Mesodermal cell (in vitro differentiated cells): Measurements from ENCODE around the gene GALNT2.

Experiments
- H3K27ac ChIP-seq: 2 replicates; pipeline ENCODE4 v1.7.0; 2013; ENCODE audit warnings: mild to moderate bottlenecking, low read depth, low read length, moderate library complexity; ENCODE audit not compliant: severe bottlenecking
- H3K36me3 ChIP-seq: 2 replicates; pipeline ENCODE4 v1.7.1; 2013; ENCODE audit warnings: mild to moderate bottlenecking, low read length, moderate library complexity; ENCODE audit not compliant: control insufficient read depth, insufficient read depth
- H3K4me1 ChIP-seq: one replicate; pipeline ENCODE4 v1.7.1; 2013; ENCODE audit warnings: mild to moderate bottlenecking, low read length; ENCODE audit not compliant: insufficient read depth, control insufficient read depth, poor library complexity, severe bottlenecking
- H3K4me3 ChIP-seq: 2 replicates; pipeline ENCODE4 v1.7.0; 2013; ENCODE audit warnings: low read length, control low read depth, mild to moderate bottlenecking; ENCODE audit not compliant: insufficient read depth, poor library complexity, severe bottlenecking; ENCODE audit errors: extremely low read depth
- H3K9me3 ChIP-seq: 2 replicates; pipeline ENCODE4 v1.7.1; 2013; ENCODE audit warnings: mild to moderate bottlenecking, low read length, moderate library complexity; ENCODE audit not compliant: control insufficient read depth
- WGBS, 2 experiments: methylation state at CpG; one replicate each; pipeline ENCODE4 v1.1.5; 2013; ENCODE audit warnings: missing lambda C conversion rate in 2 of 2; ENCODE audit not compliant: insufficient coverage in 2 of 2; 5-methylcytosine and 5-hydroxymethylcytosine counted together

GALNT2 gene

DNA sequence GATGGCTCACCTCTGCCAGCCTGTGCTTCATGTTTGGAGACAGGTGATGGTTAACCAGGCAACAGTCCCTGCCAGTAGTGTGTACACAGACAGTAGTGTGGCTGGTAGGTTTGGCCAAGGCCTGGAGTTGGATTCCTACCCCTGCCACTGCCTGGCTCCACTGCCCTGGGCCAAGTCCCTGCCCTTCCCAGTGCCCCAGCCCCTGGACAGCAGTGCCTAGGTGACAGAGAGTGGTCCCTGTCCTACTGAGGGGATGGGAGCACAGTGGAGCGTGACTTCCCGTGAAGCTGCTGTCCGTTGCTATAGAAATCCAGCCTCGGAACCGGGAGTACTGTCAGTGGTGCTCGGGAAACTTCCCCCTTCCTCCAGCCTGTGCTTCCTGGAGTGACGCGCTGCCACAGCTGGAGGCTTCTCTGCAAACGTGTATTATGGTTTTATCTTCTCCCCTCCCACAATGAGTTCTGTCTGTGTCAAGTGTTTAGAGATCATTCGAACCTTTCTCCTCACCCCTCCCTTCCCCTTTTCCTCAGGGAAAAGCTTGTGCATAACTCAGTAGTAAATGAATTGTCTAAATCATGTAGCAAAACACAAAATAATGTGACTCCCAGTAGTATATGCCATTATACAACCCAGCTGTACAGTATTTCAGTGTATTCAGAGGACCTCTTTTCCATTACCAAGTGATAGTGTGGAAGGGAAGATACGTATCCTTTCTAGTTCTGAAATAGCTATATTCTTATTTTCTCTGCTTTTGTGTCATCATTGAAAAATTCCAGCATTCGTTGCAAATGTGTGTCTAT is 73.4 kb downstream of the GALNT2 start:
- Histone ChIP-seq H3K4me3 (no peak overlapping the region), H3K36me3 (peaks cover 4% of the 10 kb centered on the region), H3K9me3 (no peaks in the 10 kb centered on the region), H3K27ac (no peak overlapping the region), H3K4me1 (peaks cover 19% of the 10 kb centered on the region)
- WGBS, 2 experiments, result 86 to 87% methylated on average over 3 to 6 of the region's 12 CpGs

- Histone ChIP-seq H3K36me3 (peaks cover 4% of the 10 kb centered on the region), H3K4me3 (no peak overlapping the region), H3K9me3 (no peaks in the 10 kb centered on the region), H3K4me1 (peaks cover 21% of the 10 kb centered on the region), H3K27ac (no peak overlapping the region)
- WGBS, 2 experiments, result 84 to 100% methylated on average over 2 to 4 of the region's 8 CpGs
Measured at GRCh38 chr1:230141021-230141648, 74.1 kb downstream of the GALNT2 start.

DNA sequence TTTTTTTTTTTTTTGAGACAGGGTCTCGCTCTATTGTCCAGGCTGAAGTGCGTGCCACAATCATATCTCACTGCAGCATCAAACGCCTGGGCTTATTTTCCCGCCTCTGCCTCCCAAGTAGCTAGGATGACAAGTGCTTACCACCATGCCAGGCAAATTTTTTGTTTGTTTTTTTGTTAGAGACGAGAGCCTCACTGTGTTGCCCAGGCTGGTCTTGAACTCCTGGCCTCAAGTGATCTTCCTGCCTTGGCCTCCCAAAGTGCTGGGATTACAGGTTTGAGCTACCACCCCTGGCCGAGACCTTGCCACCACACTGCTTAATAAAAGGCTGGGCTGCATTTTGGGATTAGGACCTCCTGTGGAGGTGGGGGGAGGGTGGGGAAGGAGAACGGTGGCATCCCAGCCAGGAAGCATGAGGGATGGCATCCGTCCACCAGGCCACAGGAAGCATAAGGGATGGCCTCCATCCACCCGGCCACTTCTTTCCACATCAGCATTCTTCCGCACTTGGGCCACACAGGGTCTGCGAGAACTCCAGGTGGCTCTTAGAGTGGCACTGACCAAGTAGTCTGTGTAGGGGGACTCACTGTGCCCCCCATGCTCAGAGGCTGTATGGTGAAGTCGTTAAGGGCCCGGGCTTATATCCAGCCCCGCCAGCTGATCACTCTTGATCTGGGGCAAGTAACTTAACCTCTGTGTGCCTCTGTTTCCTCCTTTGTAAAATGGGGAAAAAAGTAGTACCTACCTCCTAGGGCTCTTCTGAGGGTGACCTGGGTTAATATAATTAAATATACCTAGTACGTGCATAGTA is 75.0 kb downstream of the GALNT2 start:
- H3K36me3 ChIP-seq, result peaks cover 4% of the 10 kb centered on the region
- peaks cover 22% of the 10 kb centered on the region for H3K4me1 ChIP-seq
- 87 to 92% methylated on average over 6 to 13 of the region's 15 CpGs for WGBS, 2 experiments
- no peak overlapping the region for H3K4me3 ChIP-seq
- H3K27ac ChIP-seq, result no peak overlapping the region
- no peaks in the 10 kb centered on the region for H3K9me3 ChIP-seq

DNA sequence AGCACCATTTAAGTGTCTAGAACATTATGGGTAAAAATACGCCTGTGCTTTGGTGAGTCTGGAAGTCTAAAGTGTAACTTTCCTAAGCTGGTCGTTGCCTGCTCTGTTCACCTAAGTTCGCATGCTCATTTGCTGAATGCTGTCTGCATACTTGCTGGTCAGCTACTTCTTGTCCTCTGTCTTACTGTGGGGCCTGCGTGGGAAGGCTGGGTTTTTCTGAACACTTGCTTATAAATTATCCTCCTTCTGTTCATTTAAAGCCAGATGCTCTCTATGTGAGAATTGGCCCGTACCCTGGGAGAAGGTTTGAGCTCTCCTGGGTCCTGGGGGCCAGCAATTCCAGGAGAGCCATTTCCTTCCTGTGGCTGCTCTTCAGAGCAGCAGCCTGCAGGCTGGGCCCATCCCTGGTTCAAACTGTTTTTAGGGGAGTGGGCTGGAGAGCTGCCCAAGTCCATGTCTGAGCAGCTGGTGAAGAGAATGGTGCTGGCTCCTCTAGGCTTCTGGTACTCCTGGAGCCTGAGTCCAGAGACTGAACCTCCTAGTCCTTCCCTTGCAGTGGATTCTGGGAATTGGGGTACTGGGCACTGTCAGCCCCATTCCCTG is 75.7 kb downstream of the GALNT2 start:
- Histone ChIP-seq H3K9me3 (no peaks in the 10 kb centered on the region), H3K27ac (no peak overlapping the region), H3K36me3 (peaks cover 4% of the 10 kb centered on the region), H3K4me3 (no peak overlapping the region), H3K4me1 (peaks cover 22% of the 10 kb centered on the region)
- 85 to 89% methylated on average over 4 to 5 of the region's 5 CpGs for WGBS, 2 experiments

- no peak overlapping the region for H3K4me3 ChIP-seq
- no peaks in the 10 kb centered on the region for H3K36me3 ChIP-seq
- no peaks in the 10 kb centered on the region for H3K9me3 ChIP-seq
- 90 to 91% methylated on average over 9 of the region's 9 CpGs for WGBS, 2 experiments
- H3K27ac ChIP-seq, result no peak overlapping the region
- H3K4me1 ChIP-seq, result peaks cover 22% of the 10 kb centered on the region
Measured at GRCh38 chr1:230143534-230143933, 76.5 kb downstream of the GALNT2 start.

DNA sequence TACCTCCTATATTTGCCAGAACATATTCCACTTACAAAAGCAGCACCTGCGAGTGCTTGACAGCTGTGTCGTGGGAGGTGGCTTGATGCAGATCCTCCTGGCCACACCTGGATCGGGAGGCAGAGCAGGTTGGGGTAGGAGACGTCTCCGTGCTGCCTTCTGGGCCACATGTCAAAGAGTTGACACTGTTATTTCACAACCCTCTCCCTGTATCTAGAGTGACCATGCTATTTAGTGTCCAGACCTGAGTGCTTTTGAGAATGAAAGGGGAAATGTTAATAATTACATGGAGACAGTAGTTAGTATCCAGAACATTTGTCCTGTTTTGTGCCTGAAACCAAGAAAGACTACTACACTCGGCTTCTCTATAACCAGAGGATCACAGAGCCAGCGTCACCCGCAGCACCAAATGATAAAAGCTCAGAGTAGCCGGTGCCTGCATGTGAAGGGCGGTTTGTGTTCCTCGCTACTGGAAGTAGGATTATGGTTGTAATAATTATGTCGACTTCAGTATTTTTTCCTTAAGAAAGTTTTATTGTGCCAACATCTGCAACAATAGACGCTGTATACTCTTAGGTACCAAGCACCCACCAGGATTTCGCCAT is 77.1 kb downstream of the GALNT2 start:
- 95 to 100% methylated on average over 4 of the region's 14 CpGs for WGBS, 2 experiments
- Histone ChIP-seq H3K36me3 (no peaks in the 10 kb centered on the region), H3K4me3 (no peak overlapping the region), H3K9me3 (no peaks in the 10 kb centered on the region), H3K4me1 (peaks cover 22% of the 10 kb centered on the region), H3K27ac (no peak overlapping the region)

DNA sequence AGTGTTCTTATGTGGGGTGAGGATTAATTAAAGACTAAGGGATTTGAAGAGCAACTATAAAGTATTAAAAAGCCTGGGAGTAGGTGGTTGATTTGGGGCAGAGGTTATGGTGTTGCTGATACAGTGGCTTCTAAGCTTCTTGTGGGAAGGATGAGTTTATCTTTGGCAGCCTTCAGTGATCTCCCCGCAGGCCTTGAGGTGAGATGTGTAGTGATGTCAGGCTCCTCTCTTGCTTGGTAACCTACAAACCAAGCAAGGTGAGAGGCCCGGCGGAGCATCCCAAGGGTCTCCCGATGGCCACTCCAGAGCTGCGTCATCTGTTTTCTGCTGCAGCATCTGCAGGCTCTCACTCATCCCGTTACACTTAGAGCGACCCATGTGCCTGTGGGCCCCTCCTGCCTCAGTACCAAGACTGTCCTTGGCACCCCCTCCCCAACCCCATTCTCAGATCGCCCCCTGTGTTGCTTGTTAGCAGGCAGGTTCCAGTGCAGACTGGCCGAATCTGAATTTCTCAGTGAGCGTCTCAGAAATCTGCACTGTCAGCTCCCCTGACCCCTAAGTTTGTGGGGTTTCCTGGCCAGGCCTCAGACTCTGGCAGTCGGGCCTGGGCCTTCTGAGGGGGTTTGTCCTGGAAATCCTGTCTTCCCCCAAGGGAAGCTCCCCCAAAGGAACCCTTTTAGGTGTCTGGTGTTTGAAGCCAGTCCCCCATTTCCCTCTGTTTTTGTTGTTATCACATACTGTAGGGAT is 77.9 kb downstream of the GALNT2 start:
- H3K4me1 ChIP-seq, result peaks cover 19% of the 10 kb centered on the region
- H3K36me3 ChIP-seq, result no peaks in the 10 kb centered on the region
- no peak overlapping the region for H3K27ac ChIP-seq
- no peaks in the 10 kb centered on the region for H3K9me3 ChIP-seq
- WGBS, 2 experiments, result 90% methylated on average over 8 to 10 of the region's 11 CpGs
- H3K4me3 ChIP-seq, result no peak overlapping the region

GRCh38 chr1:230145505-230145899 is 78.5 kb downstream of the GALNT2 start:
- Histone ChIP-seq H3K4me1 (peaks cover 13% of the 10 kb centered on the region), H3K9me3 (no peaks in the 10 kb centered on the region), H3K36me3 (no peaks in the 10 kb centered on the region), H3K4me3 (no peak overlapping the region), H3K27ac (no peak overlapping the region)
- 64 to 74% methylated on average over 7 to 8 of the region's 8 CpGs for WGBS, 2 experiments

GRCh38 chr1:230145953-230146476 is 79.0 kb downstream of the GALNT2 start:
- Histone ChIP-seq H3K4me3 (no peak overlapping the region), H3K27ac (no peak overlapping the region), H3K4me1 (peaks cover 13% of the 10 kb centered on the region), H3K9me3 (no peaks in the 10 kb centered on the region), H3K36me3 (no peaks in the 10 kb centered on the region)
- 83% methylated on average over 1 of the region's 7 CpGs; no CpG with 5 or more reads in 1 of the 2 experiments for WGBS, 2 experiments
